ENCODE measurements around the gene CCR7.

Gene CCR7

DNA sequence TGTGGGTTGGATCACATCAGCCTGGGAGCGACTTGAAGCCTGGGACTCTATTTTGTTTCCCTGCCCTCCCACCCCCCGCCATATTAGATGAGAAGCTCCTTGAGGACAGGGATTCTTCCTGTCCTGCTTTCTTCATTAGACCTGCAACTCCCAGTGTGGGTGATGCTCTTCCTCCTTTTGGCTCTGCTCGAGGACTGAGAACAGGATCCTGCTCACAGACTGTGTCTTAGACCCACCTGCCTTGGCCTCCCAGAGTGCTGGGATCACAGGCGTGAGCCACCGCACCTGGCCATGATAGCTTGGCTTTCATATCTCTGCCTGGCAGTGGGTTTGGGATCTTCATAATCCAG, 42.3 kb downstream of the CCR7 start:
- intact Hi-C loops (cut with DNase I): no loop called here

GRCh38 chr17:40522250-40522960, 42.9 kb downstream of the CCR7 start:
- intact Hi-C loops (cut with DNase I): no loop called here
- no peak for DNase-seq

More for the DNA sequence above, 42.3 kb downstream of the CCR7 start:
- no peak for DNase-seq

GRCh38 chr17:40520991-40521453, 44.2 kb downstream of the CCR7 start:
- no peak for DNase-seq

GRCh38 chr17:40519089-40519775, 46.0 kb downstream of the CCR7 start:
- DNase-seq: no peak
- intact Hi-C loops (cut with DNase I): no loop called here

More at GRCh38 chr17:40520991-40521453, 44.2 kb downstream of the CCR7 start:
- intact Hi-C loops (cut with DNase I): no loop called here

DNA sequence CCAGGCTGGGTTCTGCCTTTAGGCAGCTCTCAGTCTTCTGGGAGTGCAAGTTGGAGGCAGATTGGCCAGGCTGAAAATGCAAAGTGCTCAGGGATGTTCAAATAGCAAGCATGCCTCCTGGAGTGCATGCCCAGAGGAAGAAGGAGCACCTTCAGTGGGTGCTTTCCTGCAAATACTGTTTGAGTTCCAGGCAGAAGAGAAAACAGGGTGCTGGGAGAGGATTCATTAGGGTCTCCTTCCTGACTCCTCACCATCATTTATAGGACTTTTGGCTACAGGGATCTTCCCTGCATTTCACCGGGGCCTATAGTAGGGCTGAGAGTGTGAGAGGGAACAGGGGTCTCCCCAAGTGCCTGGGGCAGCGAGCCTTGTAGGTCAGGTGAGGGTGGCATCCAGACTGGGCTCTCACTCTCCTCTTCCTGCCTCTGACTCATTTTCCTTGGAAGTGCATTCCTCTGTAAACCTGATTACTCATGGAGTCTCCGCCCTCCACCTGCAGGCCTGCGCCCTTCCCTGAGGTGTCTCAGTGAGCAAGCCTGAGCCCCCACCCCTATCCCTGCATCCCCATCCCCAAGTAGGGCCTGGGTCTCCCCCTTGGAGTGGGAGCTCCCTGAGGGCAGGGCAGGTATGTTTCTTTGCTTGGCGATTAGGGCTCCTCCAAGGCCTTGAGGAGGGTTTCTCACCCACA, 46.7 kb downstream of the CCR7 start:
- no peak for DNase-seq
- intact Hi-C loops (cut with DNase I): no loop called here

DNA sequence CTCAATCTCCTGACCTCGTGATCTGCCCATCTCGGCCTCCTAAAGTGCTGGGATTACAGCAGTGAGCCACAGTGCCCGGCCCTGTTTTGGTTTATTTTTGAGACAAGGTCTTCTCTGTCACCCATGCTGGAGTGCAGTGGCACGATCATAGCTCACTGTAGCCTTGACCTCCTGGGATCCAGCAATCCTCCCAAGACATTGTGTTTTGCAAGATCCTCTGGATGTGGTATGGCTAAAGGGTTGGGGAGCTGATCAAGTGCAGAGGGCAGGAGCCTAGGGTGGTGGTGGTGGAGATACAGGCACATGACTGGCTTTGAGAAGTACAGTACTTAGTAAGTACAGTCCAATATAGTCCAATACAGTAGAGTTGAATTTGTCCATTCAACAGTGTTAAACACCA, 47.3 kb downstream of the CCR7 start:
- DNase-seq: no peak
- intact Hi-C loops (cut with DNase I): no loop called here

GRCh38 chr17:40517286-40517662, 48.0 kb downstream of the CCR7 start:
- no peak for DNase-seq
- intact Hi-C loops (cut with DNase I): no loop called here

DNA sequence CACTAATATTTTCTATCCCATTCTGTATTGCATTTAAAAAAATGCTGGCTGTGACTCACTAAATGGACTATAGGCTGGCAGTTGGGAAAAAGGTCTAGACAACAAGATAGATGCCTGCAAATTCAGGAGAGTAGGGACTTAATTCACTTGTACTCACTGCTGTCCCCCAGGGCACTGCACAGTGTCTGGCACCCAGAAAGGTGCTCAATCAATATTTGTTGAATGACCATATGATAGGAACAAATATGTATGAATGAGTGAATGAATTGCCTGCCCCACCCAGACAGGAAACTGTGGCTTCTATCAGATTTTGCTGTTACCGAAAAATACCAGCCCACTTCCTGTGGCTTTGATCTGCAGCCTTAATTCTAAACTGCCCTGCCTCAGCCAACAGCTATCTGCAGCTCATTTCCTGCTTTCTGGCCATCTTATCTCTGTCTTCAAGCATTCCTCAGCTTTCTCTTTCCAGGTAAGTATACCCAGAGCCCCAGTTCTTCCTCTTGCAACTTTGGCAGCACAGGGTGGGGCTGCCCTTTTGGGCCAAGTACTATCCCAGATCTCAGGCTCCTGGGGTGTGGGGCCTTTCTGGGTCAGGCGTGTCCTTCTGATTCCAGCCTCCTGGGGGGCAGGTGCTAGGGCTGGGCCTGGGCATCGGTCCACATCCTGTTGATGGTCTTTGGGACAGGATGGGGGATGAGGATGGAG, 48.5 kb downstream of the CCR7 start:
- intact Hi-C loops (cut with DNase I): no loop called here
- no peak for DNase-seq

- intact Hi-C loops (cut with DNase I): no loop called here
- DNase-seq: no peak
Measured at GRCh38 chr17:40515491-40516041, 49.7 kb downstream of the CCR7 start.

DNA sequence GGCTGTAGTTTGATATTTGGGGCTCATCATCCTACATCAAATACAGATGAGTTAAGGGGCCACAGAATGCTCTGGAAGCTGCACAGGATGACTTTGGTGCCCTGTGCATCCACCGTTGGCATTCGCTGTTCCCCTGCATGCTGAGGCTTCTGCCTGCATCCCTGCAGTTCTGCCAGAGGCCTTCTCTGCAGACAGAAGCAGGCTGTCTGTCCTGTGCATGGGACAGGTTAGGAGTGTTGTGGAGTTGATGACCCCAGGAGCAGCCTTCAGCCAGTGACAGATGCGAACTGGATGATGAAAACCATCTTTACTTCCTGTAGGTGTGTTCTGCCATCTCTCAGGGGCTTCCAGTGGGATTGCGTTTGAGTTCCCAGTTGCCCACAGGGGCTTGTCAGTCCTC, 50.3 kb downstream of the CCR7 start:
- DNase-seq: no peak
- intact Hi-C loops (cut with DNase I): no loop called here

- DNase-seq: no peak
- intact Hi-C loops (cut with DNase I): no loop called here
Measured at GRCh38 chr17:40514013-40514875, 51.0 kb downstream of the CCR7 start.

GRCh38 chr17:40511667-40512220, 53.5 kb downstream of the CCR7 start:
- intact Hi-C loops (cut with DNase I): no loop called here
- no peak for DNase-seq

DNA sequence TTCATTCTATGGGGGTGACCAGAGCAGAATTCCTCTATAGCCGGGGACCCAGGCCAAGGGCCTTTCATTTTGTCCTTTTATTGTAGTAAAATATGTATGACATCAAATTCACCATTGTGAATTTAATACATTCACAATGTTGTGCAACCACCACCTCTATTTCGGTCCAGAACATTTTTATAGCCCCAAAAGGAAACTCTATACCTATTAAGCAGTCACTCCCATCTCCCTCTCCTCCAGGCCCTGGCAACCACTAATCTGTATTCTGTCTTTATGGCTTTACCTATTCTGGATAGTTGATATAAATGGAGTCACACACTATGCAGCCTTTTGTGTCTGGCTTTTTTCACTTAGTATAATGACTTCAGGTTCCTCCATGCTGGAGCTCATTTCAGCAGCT, 54.1 kb downstream of the CCR7 start:
- no peak for DNase-seq
- intact Hi-C loops (cut with DNase I): no loop called here

DNA sequence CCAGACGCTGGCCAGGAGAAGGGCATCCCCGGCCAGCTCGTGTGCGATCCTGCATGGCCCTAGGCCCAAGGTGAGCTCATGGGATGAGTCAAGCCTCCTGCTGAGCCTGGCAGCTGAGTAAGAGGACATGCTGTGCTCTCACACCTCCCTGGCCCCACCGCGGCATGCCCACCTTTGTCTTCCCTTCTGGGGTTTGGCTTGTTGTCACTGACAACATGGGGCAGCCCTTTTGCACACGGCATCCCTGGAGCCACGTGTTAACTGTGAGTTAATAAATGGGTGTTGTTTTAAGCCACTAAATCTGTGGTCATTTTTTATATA, 55.0 kb downstream of the CCR7 start:
- DNase-seq: no peak
- intact Hi-C loops (cut with DNase I): no loop called here

GRCh38 chr17:40509626-40510327, 55.5 kb downstream of the CCR7 start:
- DNase-seq: no peak
- intact Hi-C loops (cut with DNase I): no loop called here

DNA sequence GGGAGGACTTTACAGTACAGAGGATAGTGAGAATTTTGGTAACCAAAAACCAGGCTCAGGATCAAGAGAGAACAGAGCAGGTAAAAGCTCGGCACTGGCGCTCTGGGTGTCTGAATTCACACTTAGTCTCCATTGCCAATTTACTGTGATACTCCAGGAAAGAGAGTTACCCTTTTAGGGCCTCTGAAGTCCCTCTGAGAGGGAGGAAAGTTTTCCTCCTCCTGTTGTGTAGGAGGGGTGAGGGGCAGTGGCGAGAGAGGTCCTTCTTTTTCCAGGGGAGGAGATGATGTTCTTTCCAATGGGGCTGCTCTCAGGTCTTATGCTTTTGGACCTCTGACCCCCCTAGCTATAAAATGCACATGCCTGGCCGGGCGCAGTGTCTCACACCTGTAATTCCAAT, 58.5 kb downstream of the CCR7 start:
- DNase-seq: no peak
- intact Hi-C loops (cut with DNase I): no loop called here
